H9 (cell line): ENCODE data around the gene FBN1. TPM values are rescaled to one million over a fixed set of nuclear protein-coding genes. Genes with fewer than 3 reads are reported as not detected.

Source experiments
- DNase-seq: peaks from one replicate; pipeline ENCODE4 v3.0.0-alpha.2; 2017
- H2AFZ ChIP-seq: one replicate; pipeline ENCODE4 v1.6.1; 2013; ENCODE audit warnings: mild to moderate bottlenecking, low read length, control low read depth, moderate library complexity
- H2AK5ac ChIP-seq: 2 replicates; pipeline ENCODE4 v1.6.1; 2013; ENCODE audit warnings: low read length, control low read depth, mixed read lengths; ENCODE audit not compliant: insufficient read length
- H2BK120ac ChIP-seq: one replicate; pipeline ENCODE4 v1.6.1; 2013; ENCODE audit warnings: low read depth, mild to moderate bottlenecking, low read length, control low read depth, inconsistent platforms; ENCODE audit not compliant: poor library complexity, severe bottlenecking
- H2BK12ac ChIP-seq: 2 replicates; pipeline ENCODE4 v1.6.1; 2013; ENCODE audit warnings: low read length, control low read depth, mixed read lengths, low read depth; ENCODE audit not compliant: insufficient read length
- H2BK15ac ChIP-seq: 2 replicates; pipeline ENCODE4 v1.6.1; 2013; ENCODE audit warnings: low read depth, low read length, control low read depth
- H2BK20ac ChIP-seq: one replicate; pipeline ENCODE4 v1.6.1; 2013; ENCODE audit warnings: low read depth, mild to moderate bottlenecking, low read length, control low read depth, inconsistent platforms; ENCODE audit not compliant: poor library complexity, severe bottlenecking
- H2BK5ac ChIP-seq: 2 replicates; pipeline ENCODE4 v1.6.1; 2013; ENCODE audit warnings: low read length, control low read depth, mixed read lengths; ENCODE audit not compliant: insufficient read length
- H3K14ac ChIP-seq: 2 replicates; pipeline ENCODE4 v1.6.1; 2013; ENCODE audit warnings: low read length, control low read depth; ENCODE audit not compliant: insufficient read depth
- H3K18ac ChIP-seq: 2 replicates; pipeline ENCODE4 v1.6.1; 2013; ENCODE audit warnings: low read depth, mild to moderate bottlenecking, mixed read lengths, low read length, control low read depth; ENCODE audit not compliant: insufficient read length
- H3K23ac ChIP-seq: 2 replicates; pipeline ENCODE4 v1.6.1; 2013; ENCODE audit warnings: low read length, control low read depth, mixed read lengths, low read depth; ENCODE audit not compliant: insufficient read length
- H3K23me2 ChIP-seq: 2 replicates; pipeline ENCODE4 v1.6.1; 2013; ENCODE audit warnings: low read depth, mild to moderate bottlenecking, mixed read lengths, low read length, control low read depth; ENCODE audit not compliant: insufficient read length, poor library complexity, severe bottlenecking
- H3K27ac ChIP-seq: 2 replicates; pipeline ENCODE4 v1.5.1; 2013; ENCODE audit warnings: low read length, control low read depth, mixed read lengths, low read depth; ENCODE audit not compliant: insufficient read length
- H3K27me3 ChIP-seq: 2 replicates; pipeline ENCODE4 v1.6.1; 2013; ENCODE audit warnings: low read length, control low read depth, inconsistent platforms; ENCODE audit not compliant: insufficient read depth
- H3K4ac ChIP-seq: 2 replicates; pipeline ENCODE4 v1.6.1; 2013; ENCODE audit warnings: low read depth, mild to moderate bottlenecking, control low read depth, inconsistent platforms, low read length, moderate library complexity
- H3K4me1 ChIP-seq: 2 replicates; pipeline ENCODE4 v1.6.1; 2013; ENCODE audit warnings: low read length, control low read depth, inconsistent platforms; ENCODE audit not compliant: insufficient read depth
- H3K4me2 ChIP-seq: 2 replicates; pipeline ENCODE4 v1.6.1; 2013; ENCODE audit warnings: low read length, control low read depth, mixed read lengths; ENCODE audit not compliant: insufficient read length, insufficient read depth
- H3K56ac ChIP-seq: 2 replicates; pipeline ENCODE4 v1.6.1; 2013; ENCODE audit warnings: low read depth, mild to moderate bottlenecking, mixed read lengths, low read length, control low read depth; ENCODE audit not compliant: insufficient read length
- H3K79me1 ChIP-seq: 2 replicates; pipeline ENCODE4 v1.6.1; 2013; ENCODE audit warnings: low read depth, mild to moderate bottlenecking, moderate library complexity, low read length, control low read depth, inconsistent platforms; ENCODE audit not compliant: insufficient read depth, poor library complexity, severe bottlenecking
- H3K79me2 ChIP-seq: 2 replicates; pipeline ENCODE4 v1.6.1; 2013; ENCODE audit warnings: low read length, control low read depth, inconsistent platforms; ENCODE audit not compliant: insufficient read depth
- H3K9ac ChIP-seq: 2 replicates; pipeline ENCODE4 v1.6.1; 2013; ENCODE audit warnings: low read length, control low read depth, mixed read lengths; ENCODE audit not compliant: insufficient read length; ENCODE audit errors: extremely low read depth
- H3K9me3 ChIP-seq: one replicate; pipeline ENCODE4 v1.6.1; 2013; ENCODE audit warnings: low read depth, low read length, inconsistent platforms; ENCODE audit not compliant: control insufficient read depth
- H3T11ph ChIP-seq: one replicate; pipeline ENCODE4 v1.6.1; 2013; ENCODE audit warnings: mild to moderate bottlenecking, low read length, control low read depth, inconsistent platforms
- H4K20me1 ChIP-seq: one replicate; pipeline ENCODE4 v1.6.1; 2013; ENCODE audit not compliant: control insufficient read depth, insufficient read length, insufficient read depth
- H4K5ac ChIP-seq: 2 replicates; pipeline ENCODE4 v1.6.1; 2013; ENCODE audit warnings: low read depth, mild to moderate bottlenecking, mixed read lengths, low read length, control low read depth; ENCODE audit not compliant: insufficient read length
- H4K8ac ChIP-seq: replicated peaks from 2 replicates; pipeline ENCODE4 v1.6.1; 2013; ENCODE audit warnings: low read length, control low read depth, mixed read lengths, low read depth; ENCODE audit not compliant: insufficient read length
- H4K91ac ChIP-seq: 2 replicates; pipeline ENCODE4 v1.6.1; 2013; ENCODE audit warnings: low read depth, mild to moderate bottlenecking, moderate library complexity, mixed read lengths, low read length, control low read depth; ENCODE audit not compliant: insufficient read length
- H3K27ac Mint-ChIP-seq, 3 experiments: 2 replicates in 2 of 3; 3 replicates in 1 of 3; pipeline ENCODE4 v1.8.0; 2020 to 2021; ENCODE audit warnings: mixed read lengths in 3 of 3, mild to moderate bottlenecking in 1 of 3, moderate library complexity in 1 of 3
- H3K27me3 Mint-ChIP-seq: 2 replicates; pipeline ENCODE4 v1.8.0; 2021; ENCODE audit warnings: low read depth, mild to moderate bottlenecking, moderate library complexity, mixed read lengths
- H3K36me3 Mint-ChIP-seq, 3 experiments: 2 replicates in 2 of 3; 3 replicates in 1 of 3; pipeline ENCODE4 v1.8.0; 2020 to 2021; ENCODE audit warnings: low read depth in 3 of 3, mixed read lengths in 3 of 3; ENCODE audit not compliant: insufficient read depth in 1 of 3
- H3K4me1 Mint-ChIP-seq, 2 experiments: 2 replicates each; pipeline ENCODE4 v1.8.0; 2020; ENCODE audit warnings: mixed read lengths in 2 of 2
- H3K4me3 Mint-ChIP-seq, 2 experiments: 2 replicates in 1 of 2; 3 replicates in 1 of 2; pipeline ENCODE4 v1.8.0; 2020 to 2021; ENCODE audit warnings: mild to moderate bottlenecking in 2 of 2, mixed read lengths in 2 of 2, moderate library complexity in 1 of 2
- H3K9me3 Mint-ChIP-seq, 2 experiments: 2 replicates in 1 of 2; 3 replicates in 1 of 2; pipeline ENCODE4 v1.8.0; 2020; ENCODE audit warnings: mild to moderate bottlenecking in 2 of 2, mixed read lengths in 2 of 2, moderate library complexity in 1 of 2
- WGBS: extraction: QIAGEN DNeasy Blood & Tissue Kit; methylation state at CpG from one replicate; pipeline ENCODE4 v1.1.7; 2013; ENCODE audit warnings: missing lambda C conversion rate, low lambda C conversion rate, mixed read lengths; ENCODE audit not compliant: insufficient read length; ENCODE audit errors: extremely low coverage; 5-methylcytosine and 5-hydroxymethylcytosine counted together
- total RNA-seq: library from RNA; stranded (reverse); gene quantifications from 2 replicates; pipeline ENCODE4 v1.2.1, GENCODE V29; 2021
- TF ChIP-seq, protein P1 (sequence below): fragments of 200-600 bp; sonication (generic); conservative IDR thresholded peaks from 3 replicates; pipeline ENCODE4 v1.8.0; 2021; ENCODE audit warnings: antibody characterized with exemption, mild to moderate bottlenecking

The FBN1 gene
- total RNA-seq, 1 experiment from 2014 or later, result 3.6 TPM

GRCh38 chr15:48363474-48363873 is 282.0 kb downstream of the FBN1 start:
- Mint-ChIP-seq H3K36me3 (peaks cover 0 to 5% (median 0%) of the 10 kb centered on the region in 3 experiments; a peak in 1 of 7 replicates), H3K4me1 (peaks cover 5% of the 10 kb centered on the region in 2 experiments), H3K27me3 (no peaks in the 10 kb centered on the region), H3K27ac (no peak overlapping the region), H3K4me3 (no peak overlapping the region), H3K9me3 (peaks cover 6% of the 10 kb centered on the region in 2 experiments; a peak in 4 of 5 replicates)
- whole genome bisulfite sequencing, result no CpG with 5 or more reads among the region's 5 CpGs
- no peak overlapping the region for H3K23ac ChIP-seq
- no peak overlapping the region for H3K4me2 ChIP-seq
- no peaks in the 10 kb centered on the region for H3K23me2 ChIP-seq
- no peak overlapping the region for H3K9ac ChIP-seq
- H3K14ac ChIP-seq, result no peak overlapping the region
- H2BK12ac ChIP-seq, result no peak overlapping the region
- H4K8ac ChIP-seq, result no peak overlapping the region
- no peak overlapping the region for H3K4ac ChIP-seq
- no peaks in the 10 kb centered on the region for H4K20me1 ChIP-seq
- H3K79me1 ChIP-seq, result no peaks in the 10 kb centered on the region
- H3K79me2 ChIP-seq, result no peaks in the 10 kb centered on the region
- no peak for DNase-seq
- no peaks in the 10 kb centered on the region for H3K4me1 ChIP-seq
- no peaks in the 10 kb centered on the region for H3K27me3 ChIP-seq
- H2AK5ac ChIP-seq, result no peak overlapping the region
- H2BK20ac ChIP-seq, result no peak overlapping the region
- no peak overlapping the region for H2BK5ac ChIP-seq
- H3K27ac ChIP-seq, result no peak overlapping the region
- H3K18ac ChIP-seq, result no peak overlapping the region
- no peak overlapping the region for H3T11ph ChIP-seq
- H4K91ac ChIP-seq, result no peak overlapping the region
- TF ChIP-seq, protein P1, sequence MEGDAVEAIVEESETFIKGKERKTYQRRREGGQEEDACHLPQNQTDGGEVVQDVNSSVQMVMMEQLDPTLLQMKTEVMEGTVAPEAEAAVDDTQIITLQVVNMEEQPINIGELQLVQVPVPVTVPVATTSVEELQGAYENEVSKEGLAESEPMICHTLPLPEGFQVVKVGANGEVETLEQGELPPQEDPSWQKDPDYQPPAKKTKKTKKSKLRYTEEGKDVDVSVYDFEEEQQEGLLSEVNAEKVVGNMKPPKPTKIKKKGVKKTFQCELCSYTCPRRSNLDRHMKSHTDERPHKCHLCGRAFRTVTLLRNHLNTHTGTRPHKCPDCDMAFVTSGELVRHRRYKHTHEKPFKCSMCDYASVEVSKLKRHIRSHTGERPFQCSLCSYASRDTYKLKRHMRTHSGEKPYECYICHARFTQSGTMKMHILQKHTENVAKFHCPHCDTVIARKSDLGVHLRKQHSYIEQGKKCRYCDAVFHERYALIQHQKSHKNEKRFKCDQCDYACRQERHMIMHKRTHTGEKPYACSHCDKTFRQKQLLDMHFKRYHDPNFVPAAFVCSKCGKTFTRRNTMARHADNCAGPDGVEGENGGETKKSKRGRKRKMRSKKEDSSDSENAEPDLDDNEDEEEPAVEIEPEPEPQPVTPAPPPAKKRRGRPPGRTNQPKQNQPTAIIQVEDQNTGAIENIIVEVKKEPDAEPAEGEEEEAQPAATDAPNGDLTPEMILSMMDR, result no peak
- H2BK120ac ChIP-seq, result no peak overlapping the region
- H3K9me3 ChIP-seq, result no peaks in the 10 kb centered on the region
- H3K56ac ChIP-seq, result no peak overlapping the region
- no peak overlapping the region for H2BK15ac ChIP-seq
- no peak overlapping the region for H2AFZ ChIP-seq
- H4K5ac ChIP-seq, result no peak overlapping the region
